Testis (tissue), 2 donors: Measurements from ENCODE around the gene APCDD1L.

Experiments
- CTCF ChIP-seq, 3 experiments: fragments of 450-650 bp in 2 of 3; fragments of 200-600 bp in 1 of 3; sonication (generic) in 1 of 3; IDR thresholded peaks; one replicate each; pipeline ENCODE4 v1.5.1; 2016 to 2019; ENCODE audit warnings: antibody characterized with exemption in 3 of 3, mild to moderate bottlenecking in 2 of 3, moderate library complexity in 1 of 3
- POLR2A ChIP-seq: fragments of 450-650 bp; IDR thresholded peaks from one replicate; pipeline ENCODE4 v1.6.1; 2017; ENCODE audit warnings: antibody characterized with exemption, mild to moderate bottlenecking, moderate library complexity

GRCh38 chr20:58514321-58515232 lies 622 bp downstream of the APCDD1L start:
- no peak for TF ChIP-seq CTCF (IDR thresholded peaks at IDR 0.05)
- TF ChIP-seq POLR2A, result no peak
